ENCODE measurements around the gene NR6A1. TPM values are rescaled to one million over a fixed set of nuclear protein-coding genes. Genes with fewer than 3 reads are reported as not detected.
A peak's percentile ranks its signal among the peaks of the same experiment; 100 is the strongest.

The NR6A1 gene
- total RNA-seq, 1 donor, result 0.36 TPM

- peaks cover 24% of the 10 kb centered on the region for H3K27me3 ChIP-seq (ENCODE audit: insufficient read depth, low read length)
- no peak overlapping the region for H3K4me2 ChIP-seq (ENCODE audit: insufficient read depth, low read length)
- no peaks in the 10 kb centered on the region for H3K4me1 ChIP-seq (ENCODE audit: insufficient read depth, low read length)
- H2AFZ ChIP-seq (ENCODE audit: low read length), result no peak overlapping the region
- no peak overlapping the region for H3K27ac ChIP-seq (ENCODE audit: low read depth, low read length)
- no peaks in the 10 kb centered on the region for H4K20me1 ChIP-seq (ENCODE audit: insufficient read depth, low read length)
- no peaks in the 10 kb centered on the region for H3K36me3 ChIP-seq (ENCODE audit: insufficient read depth, low read length)
- H3K79me2 ChIP-seq (ENCODE audit: insufficient read depth, low read length), result no peaks in the 10 kb centered on the region
- no peak for DNase-seq (ENCODE audit: insufficient read length, low spot score, missing footprints)
- no peak for TF ChIP-seq CTCF (IDR thresholded peaks at IDR 0.05; ENCODE audit: extremely low read depth, low read depth, low read length)
- no peaks in the 10 kb centered on the region for H3K9me3 ChIP-seq (ENCODE audit: low read depth, low read length)
- no peak overlapping the region for H3K4me3 ChIP-seq (ENCODE audit: insufficient read depth, low read length)
Observed at GRCh38 chr9:124514125-124514524, 257.0 kb downstream of the NR6A1 start.

- Histone ChIP-seq H3K36me3 (ENCODE audit: insufficient read depth, low read length) (no peaks in the 10 kb centered on the region), H3K4me2 (ENCODE audit: insufficient read depth, low read length) (no peak overlapping the region), H3K79me2 (ENCODE audit: insufficient read depth, low read length) (no peaks in the 10 kb centered on the region), H3K27ac (ENCODE audit: low read depth, low read length) (no peak overlapping the region), H4K20me1 (ENCODE audit: insufficient read depth, low read length) (no peaks in the 10 kb centered on the region), H3K4me1 (ENCODE audit: insufficient read depth, low read length) (no peaks in the 10 kb centered on the region), H3K4me3 (ENCODE audit: insufficient read depth, low read length) (no peak overlapping the region), H3K9me3 (ENCODE audit: low read depth, low read length) (no peaks in the 10 kb centered on the region), H3K27me3 (ENCODE audit: insufficient read depth, low read length) (peaks cover 24% of the 10 kb centered on the region), H2AFZ (ENCODE audit: low read length) (no peak overlapping the region)
- no peak for TF ChIP-seq CTCF (IDR thresholded peaks at IDR 0.05; ENCODE audit: extremely low read depth, low read depth, low read length)
- no peak for DNase-seq (ENCODE audit: insufficient read length, low spot score, missing footprints)
Observed at GRCh38 chr9:124513376-124513994, 257.6 kb downstream of the NR6A1 start.

GRCh38 chr9:124512806-124513204 lies 258.3 kb downstream of the NR6A1 start:
- Histone ChIP-seq H3K79me2 (ENCODE audit: insufficient read depth, low read length) (no peaks in the 10 kb centered on the region), H3K27ac (ENCODE audit: low read depth, low read length) (no peak overlapping the region), H4K20me1 (ENCODE audit: insufficient read depth, low read length) (no peaks in the 10 kb centered on the region), H3K4me1 (ENCODE audit: insufficient read depth, low read length) (no peaks in the 10 kb centered on the region), H3K4me3 (ENCODE audit: insufficient read depth, low read length) (no peak overlapping the region), H3K27me3 (ENCODE audit: insufficient read depth, low read length) (peaks cover 24% of the 10 kb centered on the region), H3K36me3 (ENCODE audit: insufficient read depth, low read length) (no peaks in the 10 kb centered on the region), H3K4me2 (ENCODE audit: insufficient read depth, low read length) (no peak overlapping the region), H2AFZ (ENCODE audit: low read length) (no peak overlapping the region), H3K9me3 (ENCODE audit: low read depth, low read length) (no peaks in the 10 kb centered on the region)
- no peak for DNase-seq (ENCODE audit: insufficient read length, low spot score, missing footprints)
- TF ChIP-seq CTCF (IDR thresholded peaks at IDR 0.05; ENCODE audit: extremely low read depth, low read depth, low read length), result no peak

- peaks cover 21% of the 10 kb centered on the region for H3K27me3 ChIP-seq (ENCODE audit: insufficient read depth, low read length)
- no peak overlapping the region for H3K27ac ChIP-seq (ENCODE audit: low read depth, low read length)
- H3K4me3 ChIP-seq (ENCODE audit: insufficient read depth, low read length), result no peak overlapping the region
- no peak overlapping the region for H3K4me2 ChIP-seq (ENCODE audit: insufficient read depth, low read length)
- peak; percentile 62 for DNase-seq (ENCODE audit: insufficient read length, low spot score, missing footprints)
- no peak for TF ChIP-seq CTCF (IDR thresholded peaks at IDR 0.05; ENCODE audit: extremely low read depth, low read depth, low read length)
- no peaks in the 10 kb centered on the region for H3K36me3 ChIP-seq (ENCODE audit: insufficient read depth, low read length)
- H2AFZ ChIP-seq (ENCODE audit: low read length), result no peak overlapping the region
- H4K20me1 ChIP-seq (ENCODE audit: insufficient read depth, low read length), result no peaks in the 10 kb centered on the region
- no peaks in the 10 kb centered on the region for H3K9me3 ChIP-seq (ENCODE audit: low read depth, low read length)
- H3K4me1 ChIP-seq (ENCODE audit: insufficient read depth, low read length), result no peaks in the 10 kb centered on the region
- no peaks in the 10 kb centered on the region for H3K79me2 ChIP-seq (ENCODE audit: insufficient read depth, low read length)
Observed at GRCh38 chr9:124511891-124512805, 259.0 kb downstream of the NR6A1 start.

Data from osteoblast (primary cell).